ENCODE data around the gene CPNE5. TPM values are rescaled to one million over a fixed set of nuclear protein-coding genes. Genes with fewer than 3 reads are reported as not detected.
A peak's percentile ranks its signal among the peaks of the same experiment; 100 is the strongest.

Gene CPNE5
- polyA plus RNA-seq, 3 donors = 0.47 to 0.85 (median 0.82) TPM

GRCh38 chr6:36848658-36849441 lies 9.6 kb upstream of the CPNE5 start:
- Mint-ChIP-seq H3K36me3 (peaks cover 9 to 14% of the 10 kb centered on the region in 2 donors), H3K9me3 (peaks cover 10 to 23% (median 20%) of the 10 kb centered on the region in 7 donors), H3K4me3 (peak overlapping the region; percentile 76 to 94), H3K4me1 (peaks cover 51% of the 10 kb centered on the region), H3K27ac (peak overlapping the region in 5 of 7 donors; percentile 20 to 61 (median 30)), H3K27me3 (ENCODE audit: low read depth in 3 of 3) (peaks cover 6 to 14% (median 13%) of the 10 kb centered on the region in 3 donors)
- WGBS (ENCODE audit: insufficient coverage) = 7% methylated on average over 10 of the region's 26 CpGs
- DNase-seq = peak in 2 of 3 donors; percentile 18 to 26
- Histone ChIP-seq H3K9ac (ENCODE audit: insufficient read depth, low read length, poor library complexity, severe bottlenecking) (no peak overlapping the region), H3K79me2 (ENCODE audit: insufficient read depth, low read length) (no peaks in the 10 kb centered on the region), H4K20me1 (ENCODE audit: insufficient read depth, low read length) (no peaks in the 10 kb centered on the region), H3K4me3 (replicated peaks in 1 of 3; ENCODE audit: low read depth in 2 of 3, low read length in 3 of 3) (peak overlapping the region in 2 of 3 experiments; percentile 15 to 65), H3K27me3 (ENCODE audit: control insufficient read depth in 2 of 2, insufficient read depth in 2 of 2, low read length in 2 of 2) (no peaks in the 10 kb centered on the region), H2AFZ (ENCODE audit: insufficient read depth, low read depth, low read length, poor library complexity, severe bottlenecking) (peak overlapping the region; percentile 71), H3K27ac (ENCODE audit: low read depth in 1 of 2, low read length in 2 of 2) (no peak overlapping the region), H3K9me3 (replicated peaks in 1 of 2; ENCODE audit: control insufficient read depth in 1 of 2, insufficient read depth in 1 of 2, low read length in 2 of 2) (peaks cover 4 to 7% of the 10 kb centered on the region in 2 donors), H3K36me3 (replicated peaks in 1 of 2; ENCODE audit: control insufficient read depth in 1 of 2, insufficient read depth in 2 of 2, low read length in 2 of 2) (no peaks in the 10 kb centered on the region), H3K4me2 (replicated peaks; ENCODE audit: extremely low read depth, low read length, poor library complexity, severe bottlenecking) (peak overlapping the region; percentile 66), H3K4me1 (ENCODE audit: control insufficient read depth in 1 of 2, insufficient read depth in 2 of 2, low read length in 2 of 2) (peaks cover 47 to 52% of the 10 kb centered on the region in 2 donors)
- intact Hi-C loops (cut with micrococcal nuclease) = loop anchor here in 1 of 2 donors (5.0 kb wide), 1 partner anchor 82 kb away; no protein-coding TSS in a partner anchor
- TF ChIP-seq, protein P1, sequence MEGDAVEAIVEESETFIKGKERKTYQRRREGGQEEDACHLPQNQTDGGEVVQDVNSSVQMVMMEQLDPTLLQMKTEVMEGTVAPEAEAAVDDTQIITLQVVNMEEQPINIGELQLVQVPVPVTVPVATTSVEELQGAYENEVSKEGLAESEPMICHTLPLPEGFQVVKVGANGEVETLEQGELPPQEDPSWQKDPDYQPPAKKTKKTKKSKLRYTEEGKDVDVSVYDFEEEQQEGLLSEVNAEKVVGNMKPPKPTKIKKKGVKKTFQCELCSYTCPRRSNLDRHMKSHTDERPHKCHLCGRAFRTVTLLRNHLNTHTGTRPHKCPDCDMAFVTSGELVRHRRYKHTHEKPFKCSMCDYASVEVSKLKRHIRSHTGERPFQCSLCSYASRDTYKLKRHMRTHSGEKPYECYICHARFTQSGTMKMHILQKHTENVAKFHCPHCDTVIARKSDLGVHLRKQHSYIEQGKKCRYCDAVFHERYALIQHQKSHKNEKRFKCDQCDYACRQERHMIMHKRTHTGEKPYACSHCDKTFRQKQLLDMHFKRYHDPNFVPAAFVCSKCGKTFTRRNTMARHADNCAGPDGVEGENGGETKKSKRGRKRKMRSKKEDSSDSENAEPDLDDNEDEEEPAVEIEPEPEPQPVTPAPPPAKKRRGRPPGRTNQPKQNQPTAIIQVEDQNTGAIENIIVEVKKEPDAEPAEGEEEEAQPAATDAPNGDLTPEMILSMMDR (IDR thresholded peaks at IDR 0.05) = no peak

GRCh38 chr6:36847991-36848390 lies 8.7 kb upstream of the CPNE5 start:
- Mint-ChIP-seq H3K4me3 (no peak overlapping the region), H3K4me1 (peaks cover 43% of the 10 kb centered on the region), H3K27me3 (ENCODE audit: low read depth in 3 of 3) (peaks cover 6 to 14% (median 13%) of the 10 kb centered on the region in 3 donors), H3K36me3 (peaks cover 7 to 9% of the 10 kb centered on the region in 2 donors), H3K27ac (peak overlapping the region in 2 of 7 donors; percentile 37 to 47), H3K9me3 (peaks cover 4 to 14% (median 13%) of the 10 kb centered on the region in 7 donors)
- H3K4me1 ChIP-seq (ENCODE audit: control insufficient read depth in 1 of 2, insufficient read depth in 2 of 2, low read length in 2 of 2) = peaks cover 38 to 45% of the 10 kb centered on the region in 2 donors
- H3K9ac ChIP-seq (ENCODE audit: insufficient read depth, low read length, poor library complexity, severe bottlenecking) = no peak overlapping the region
- H4K20me1 ChIP-seq (ENCODE audit: insufficient read depth, low read length) = no peaks in the 10 kb centered on the region
- WGBS (ENCODE audit: insufficient coverage) = 97% methylated on average over 4 of the region's 6 CpGs
- TF ChIP-seq, protein P1 (IDR thresholded peaks at IDR 0.05) = no peak
- H3K27me3 ChIP-seq (ENCODE audit: control insufficient read depth in 2 of 2, insufficient read depth in 2 of 2, low read length in 2 of 2) = no peaks in the 10 kb centered on the region
- DNase-seq = no peak
- no peaks in the 10 kb centered on the region for H3K36me3 ChIP-seq (replicated peaks in 1 of 2; ENCODE audit: control insufficient read depth in 1 of 2, insufficient read depth in 2 of 2, low read length in 2 of 2)
- H3K79me2 ChIP-seq (ENCODE audit: insufficient read depth, low read length) = no peaks in the 10 kb centered on the region
- H3K4me2 ChIP-seq (replicated peaks; ENCODE audit: extremely low read depth, low read length, poor library complexity, severe bottlenecking) = no peak overlapping the region
- H2AFZ ChIP-seq (ENCODE audit: insufficient read depth, low read depth, low read length, poor library complexity, severe bottlenecking) = peak overlapping the region; percentile 71
- no peak overlapping the region for H3K4me3 ChIP-seq (replicated peaks in 1 of 3; ENCODE audit: low read depth in 2 of 3, low read length in 3 of 3)
- intact Hi-C loops (cut with micrococcal nuclease) = loop anchor here in 1 of 2 donors (5.0 kb wide), 1 partner anchor 81 kb away; no protein-coding TSS in a partner anchor
- peaks cover 4 to 7% of the 10 kb centered on the region in 2 donors for H3K9me3 ChIP-seq (replicated peaks in 1 of 2; ENCODE audit: control insufficient read depth in 1 of 2, insufficient read depth in 1 of 2, low read length in 2 of 2)
- no peak overlapping the region for H3K27ac ChIP-seq (ENCODE audit: low read depth in 1 of 2, low read length in 2 of 2)

Data from CD14-positive monocyte (primary cell).